DLD1 (cell line): ENCODE data around the gene LMOD2.

Experiments
- in situ Hi-C: cut with HindIII; loops from 2 replicates; pipeline ENCODE4 v1.10.0; 2017; ENCODE audit warnings: low sequenced_read_pairs

The LMOD2 gene

GRCh38 chr7:123666492-123666891 is 10.8 kb downstream of the LMOD2 start:
- in situ Hi-C loops, result no loop called here

GRCh38 chr7:123669485-123669884 is 13.8 kb downstream of the LMOD2 start:
- in situ Hi-C loops, result no loop called here

GRCh38 chr7:123673137-123673732 is 17.6 kb downstream of the LMOD2 start:
- in situ Hi-C loops, result no loop called here

- in situ Hi-C loops, result no loop called here
Observed at GRCh38 chr7:123673752-123674398, 18.2 kb downstream of the LMOD2 start.

GRCh38 chr7:123674399-123675180 is 18.9 kb downstream of the LMOD2 start:
- in situ Hi-C loops, result no loop called here

GRCh38 chr7:123675181-123675473 is 19.5 kb downstream of the LMOD2 start:
- in situ Hi-C loops, result no loop called here

GRCh38 chr7:123677061-123677715 is 21.5 kb downstream of the LMOD2 start:
- in situ Hi-C loops, result no loop called here

- in situ Hi-C loops, result no loop called here
Observed at GRCh38 chr7:123679614-123680013, 23.9 kb downstream of the LMOD2 start.

GRCh38 chr7:123680580-123680979 is 24.9 kb downstream of the LMOD2 start:
- in situ Hi-C loops, result no loop called here

GRCh38 chr7:123681561-123681960 is 25.9 kb downstream of the LMOD2 start:
- in situ Hi-C loops, result no loop called here

GRCh38 chr7:123682690-123683089 is 27.0 kb downstream of the LMOD2 start:
- in situ Hi-C loops, result no loop called here

GRCh38 chr7:123687161-123687560 is 31.5 kb downstream of the LMOD2 start:
- in situ Hi-C loops, result no loop called here

- in situ Hi-C loops, result no loop called here
Observed at GRCh38 chr7:123687727-123688126, 32.1 kb downstream of the LMOD2 start.

GRCh38 chr7:123689250-123689649 is 33.6 kb downstream of the LMOD2 start:
- in situ Hi-C loops, result no loop called here

- in situ Hi-C loops, result no loop called here
Observed at GRCh38 chr7:123690550-123690949, 34.9 kb downstream of the LMOD2 start.

GRCh38 chr7:123692471-123692877 is 36.8 kb downstream of the LMOD2 start:
- in situ Hi-C loops, result no loop called here

- in situ Hi-C loops, result no loop called here
Observed at GRCh38 chr7:123695944-123696677, 40.4 kb downstream of the LMOD2 start.

GRCh38 chr7:123705211-123705901 is 49.7 kb downstream of the LMOD2 start:
- in situ Hi-C loops, result no loop called here

- in situ Hi-C loops, result no loop called here
Observed at GRCh38 chr7:123709525-123709924, 53.9 kb downstream of the LMOD2 start.

- in situ Hi-C loops, result no loop called here
Observed at GRCh38 chr7:123710683-123711082, 55.0 kb downstream of the LMOD2 start.
